Heart right ventricle (tissue), 16 donors: ENCODE data around the gene FAM83G. TPM values are rescaled to one million over a fixed set of nuclear protein-coding genes. Genes with fewer than 3 reads are reported as not detected.
"Not testable (repeated sequence)": the region's sequence is repeated elsewhere in the genome, so short reads cannot be mapped to it uniquely, and the experiment has no call there.

Source experiments
- ATAC-seq, 8 donors: fragments of 200-7000 bp; cut with Tn5 transposase; one replicate each; pipeline ENCODE4 v1.9.1; 2020; ENCODE audit warnings: mild to moderate bottlenecking in 8 of 8, moderate library complexity in 8 of 8, moderate number of reproducible peaks in 1 of 8
- DNase-seq, 2 donors: peaks; one replicate each; pipeline ENCODE4 v3.0.0-alpha.2; 2020
- H3K27ac ChIP-seq, 10 donors: fragments of 200-600 bp; sonication (generic) in 2 of 10; one replicate each; pipeline versions ENCODE4 v1.5.0 to v1.8.0; 2020 to 2022; ENCODE audit warnings: mild to moderate bottlenecking in 3 of 10
- H3K27me3 ChIP-seq, 7 donors: fragments of 200-600 bp; one replicate each; pipeline ENCODE4 v1.8.0; 2021 to 2022; ENCODE audit warnings: mild to moderate bottlenecking in 2 of 7
- H3K36me3 ChIP-seq, 9 donors: fragments of 200-600 bp; sonication (generic) in 1 of 9; one replicate each; pipeline versions ENCODE4 v1.5.0 to v1.8.0; 2020 to 2022; ENCODE audit warnings: mild to moderate bottlenecking in 2 of 9
- H3K4me1 ChIP-seq, 9 donors: fragments of 200-600 bp; sonication (generic) in 1 of 9; one replicate each; pipeline versions ENCODE4 v1.5.0 to v1.8.0; 2020 to 2022; ENCODE audit warnings: mild to moderate bottlenecking in 4 of 9
- H3K4me3 ChIP-seq, 10 donors: fragments of 200-600 bp; sonication (generic) in 2 of 10; one replicate each; pipeline versions ENCODE4 v1.5.0 to v1.8.0; 2020 to 2022; ENCODE audit warnings: mild to moderate bottlenecking in 7 of 10, moderate library complexity in 2 of 10
- H3K9me3 ChIP-seq, 11 donors: fragments of 200-600 bp in 10 of 11; sonication (generic) in 2 of 11; one replicate each; pipeline versions ENCODE4 v1.5.0 to v1.8.0; 2013 to 2022; ENCODE audit warnings: mild to moderate bottlenecking in 2 of 11, control low read depth in 1 of 11, moderate library complexity in 1 of 11
- CTCF ChIP-seq, 9 donors: fragments of 200-600 bp; sonication (generic) in 2 of 9; IDR thresholded peaks; one replicate each; pipeline versions ENCODE4 v1.5.0 to v1.8.0; 2021 to 2022; ENCODE audit warnings: antibody characterized with exemption in 9 of 9, mild to moderate bottlenecking in 5 of 9, moderate library complexity in 1 of 9
- WGBS, 2 donors: extraction: QIAGEN DNeasy Blood & Tissue Kit; methylation state at CpG; one replicate each; pipeline ENCODE4 v1.1.7; 2013; ENCODE audit warnings: inconsistent platforms in 1 of 2; 5-methylcytosine and 5-hydroxymethylcytosine counted together
- intact Hi-C, 10 donors: fragments of 100-400 bp; cut with DNase I; formaldehyde crosslinking; loops; one replicate each; pipeline versions ENCODE4 v1.11.1 to v1.14.2; 2022
- polyA plus RNA-seq, 2 donors: library from polyadenylated mRNA; stranded (reverse); fragments of 200-250 nt; gene quantifications; one replicate each; pipeline ENCODE4 v1.2.3, GENCODE V29; 2013
- total RNA-seq, 10 donors: library from RNA; stranded (reverse); fragmentation: NEBNext Ultra II Directional in 3 of 10; extraction: Animal tissue kit (Norgen Biotek cat#: 25700) in 3 of 10; gene quantifications; one replicate each; pipeline versions ENCODE4 v1.2.1 to v1.2.4, GENCODE V29; 2021 to 2023
- donor health status: Arrhythmogenic right ventricular cardiomyopathy.
- donor health status: ischemic (EF 13 %, LVEDD 7.1; RV severe dilation, severe dysfunction).
- donor health status: healthy with polysubstance abuse.
- donor health status: DM: no; HTN: yes; CAD: no.
- donor health status: DM: no; HTN: no; CAD: no.
- donor health status: ischemic (EF 25% LVEDD 6.9; RV normal size, moderate dysfunction).
- donor health status: ischemic (EF 25% LVEDD 5.7; RV mildly dilated, moderate dysfunction).
- donor health status: healthy.
- donor health status: DM: yes; HTN: yes; CAD: no.
- donor health status: Ischemic cardiomyopathy.
- donor health status: ischemic (EF 35%, LVEDD 5.7; RV mildly dilated, moderate dysfunction).
- donor health status: nonischemic (EF 11% LVEDD 7.7; RV severe dilation, severe dysfunction).
- donor health status: DM: yes; HTN: yes; CAD: no.
- donor health status: PGD.
- donor health status: ischemic (EF 29% LVEDD 5.4; RV normal size, mild dysfunction).
- donor health status: nonischemic (EF 23%, LVEDD 6.1; RV moderate dilation, normal function).

FAM83G gene
- total and polyA plus RNA-seq, 12 donors: 0.96 to 5.5 (median 1.7) TPM

- no peak overlapping the region for H3K4me3 ChIP-seq
- TF ChIP-seq CTCF (IDR thresholded peaks at IDR 0.05): no peak
- intact Hi-C loops: loop anchor here in 2 of 10 donors (5.0 to 10.0 kb wide), 2 partner anchors 47 to 54 kb away; no protein-coding TSS in a partner anchor
- H3K27ac ChIP-seq: no peak overlapping the region
- 95 to 96% methylated on average over 24 of the region's 24 CpGs for WGBS, 2 donors
- no peaks in the 10 kb centered on the region for H3K4me1 ChIP-seq
- no peaks in the 10 kb centered on the region for H3K9me3 ChIP-seq
- ATAC-seq (no peak), DNase-seq (no peak)
- peaks cover 0 to 5% (median 0%) of the 10 kb centered on the region in 9 donors for H3K36me3 ChIP-seq
- peaks cover 0 to 5% (median 0%) of the 10 kb centered on the region in 7 donors for H3K27me3 ChIP-seq
These were observed 17.1 kb upstream of the FAM83G start for GRCh38 chr17:19021622-19022083.

GRCh38 chr17:19021011-19021621, 16.6 kb upstream of the FAM83G start:
- peak in 1 of 8 donors; percentile 14 for ATAC-seq
- not testable (repeated sequence) for H3K36me3 ChIP-seq, DNase-seq, H3K9me3 ChIP-seq, H3K27ac ChIP-seq, H3K27me3 ChIP-seq, H3K4me3 ChIP-seq, H3K4me1 ChIP-seq
- intact Hi-C loops: loop anchor here in 2 of 10 donors (5.0 to 10.0 kb wide), 2 partner anchors 46 to 54 kb away; no protein-coding TSS in a partner anchor
- 91 to 93% methylated on average over 7 of the region's 7 CpGs for WGBS, 2 donors

GRCh38 chr17:19020016-19020415, 15.5 kb upstream of the FAM83G start:
- 95 to 96% methylated on average over 3 of the region's 3 CpGs for WGBS, 2 donors
- Histone ChIP-seq H3K27ac (no peak overlapping the region), H3K36me3 (peaks cover 0 to 5% (median 0%) of the 10 kb centered on the region in 9 donors), H3K4me3 (no peak overlapping the region), H3K9me3 (no peaks in the 10 kb centered on the region), H3K27me3 (peaks cover 0 to 8% (median 0%) of the 10 kb centered on the region in 7 donors), H3K4me1 (no peaks in the 10 kb centered on the region)
- ATAC-seq: no peak
- no peak for TF ChIP-seq CTCF (IDR thresholded peaks at IDR 0.05)
- intact Hi-C loops: loop anchor here in 2 of 10 donors (5.0 to 10.0 kb wide), 2 partner anchors 45 to 53 kb away; no protein-coding TSS in a partner anchor
- DNase-seq: no peak

- intact Hi-C loops: no loop called here
These were observed 14.7 kb upstream of the FAM83G start for GRCh38 chr17:19019041-19019941.

More at GRCh38 chr17:19019041-19019941, 14.7 kb upstream of the FAM83G start:
- ATAC-seq: no peak
- H3K27ac ChIP-seq: no peak overlapping the region
- H3K4me3 ChIP-seq: no peak overlapping the region
- no peaks in the 10 kb centered on the region for H3K9me3 ChIP-seq
- H3K36me3 ChIP-seq: peaks cover 0 to 5% (median 0%) of the 10 kb centered on the region in 9 donors
- H3K27me3 ChIP-seq: peaks cover 0 to 8% (median 0%) of the 10 kb centered on the region in 7 donors
- no peak for DNase-seq
- no peak for TF ChIP-seq CTCF (IDR thresholded peaks at IDR 0.05)
- H3K4me1 ChIP-seq: no peaks in the 10 kb centered on the region
- 54 to 59% methylated on average over 27 of the region's 27 CpGs for WGBS, 2 donors
